Cardiac septum (tissue), 1 donor: ENCODE results near the gene FAM118B. TPM values are rescaled to one million over a fixed set of nuclear protein-coding genes. Genes with fewer than 3 reads are reported as not detected.
"Not testable (repeated sequence)": the region's sequence is repeated elsewhere in the genome, so short reads cannot be mapped to it uniquely, and the experiment has no call there.

Source experiments
- DNase-seq: peaks from one replicate; pipeline ENCODE4 v3.0.0-alpha.2; 2020; ENCODE audit warnings: low spot score
- intact Hi-C: fragments of 100-400 bp; cut with DNase I; formaldehyde crosslinking; loops from one replicate; pipeline ENCODE4 v1.14.0; 2022
- total RNA-seq: library from RNA; stranded (reverse); fragmentation: NEBNext Ultra II Directional; extraction: Animal tissue kit (Norgen Biotek cat#: 25700); gene quantifications from one replicate; pipeline ENCODE4 v1.2.1, GENCODE V29; 2021
- donor health status: DM: no; HTN: no; CAD: no.

FAM118B gene
- total RNA-seq, 1 donor from 2014 or later: 22.3 TPM

- intact Hi-C loops: loop anchor here (1.0 to 10.0 kb wide), 3 partner anchors 57 to 616 kb away; partner anchors contain the start of genes SRPRA, STT3A and TIRAP
- no peak for DNase-seq
Measured at GRCh38 chr11:126210871-126211235, 729 bp upstream of the FAM118B start.

GRCh38 chr11:126212089-126212660, 593 bp downstream of the FAM118B start:
- intact Hi-C loops: loop anchor here (5.0 to 10.0 kb wide), 2 partner anchors 70 to 617 kb away; partner anchors contain the start of genes STT3A and TIRAP

GRCh38 chr11:126214441-126214840, 2.9 kb downstream of the FAM118B start:
- intact Hi-C loops: loop anchor here (5.0 to 10.0 kb wide), 2 partner anchors 68 to 620 kb away; partner anchors contain the start of genes STT3A and TIRAP
- no peak for DNase-seq

More at GRCh38 chr11:126212089-126212660, 593 bp downstream of the FAM118B start:
- no peak for DNase-seq

GRCh38 chr11:126214841-126215240, 3.3 kb downstream of the FAM118B start:
- intact Hi-C loops: loop anchor here (5.0 to 10.0 kb wide), 2 partner anchors 67 to 620 kb away; partner anchors contain the start of genes STT3A and TIRAP
- no peak for DNase-seq

- DNase-seq: no peak
- intact Hi-C loops: loop anchor here (10.0 kb wide), 1 partner anchor 622 kb away; the partner anchor contains the start of gene STT3A
Measured at GRCh38 chr11:126216526-126217305, 5.1 kb downstream of the FAM118B start.

GRCh38 chr11:126217491-126217890, 5.9 kb downstream of the FAM118B start:
- intact Hi-C loops: loop anchor here (10.0 kb wide), 1 partner anchor 623 kb away; the partner anchor contains the start of gene STT3A
- no peak for DNase-seq

GRCh38 chr11:126219547-126219946, 8.0 kb downstream of the FAM118B start:
- no peak for DNase-seq
- intact Hi-C loops: loop anchor here (10.0 kb wide), 1 partner anchor 625 kb away; the partner anchor contains the start of gene STT3A

- intact Hi-C loops: no loop called here
- DNase-seq: no peak
Measured at GRCh38 chr11:126224647-126225294, 13.2 kb downstream of the FAM118B start.

- no peak for DNase-seq
Measured at GRCh38 chr11:126225295-126225665, 13.7 kb downstream of the FAM118B start.

GRCh38 chr11:126226334-126227084, 14.9 kb downstream of the FAM118B start:
- intact Hi-C loops: no loop called here
- DNase-seq: no peak

More at GRCh38 chr11:126225295-126225665, 13.7 kb downstream of the FAM118B start:
- intact Hi-C loops: no loop called here

GRCh38 chr11:126229858-126230540, 18.4 kb downstream of the FAM118B start:
- no peak for DNase-seq
- intact Hi-C loops: no loop called here

GRCh38 chr11:126231725-126232459, 20.3 kb downstream of the FAM118B start:
- intact Hi-C loops: no loop called here
- DNase-seq: no peak

GRCh38 chr11:126232683-126233082, 21.1 kb downstream of the FAM118B start:
- DNase-seq: no peak
- intact Hi-C loops: no loop called here

GRCh38 chr11:126233391-126233790, 21.8 kb downstream of the FAM118B start:
- intact Hi-C loops: no loop called here
- no peak for DNase-seq

- no peak for DNase-seq
- intact Hi-C loops: no loop called here
Measured at GRCh38 chr11:126246636-126247035, 35.1 kb downstream of the FAM118B start.

- intact Hi-C loops: no loop called here
- no peak for DNase-seq
Measured at GRCh38 chr11:126253265-126253664, 41.7 kb downstream of the FAM118B start.

- intact Hi-C loops: no loop called here
- DNase-seq: no peak
Measured at GRCh38 chr11:126254819-126255218, 43.2 kb downstream of the FAM118B start.

GRCh38 chr11:126255507-126255906, 43.9 kb downstream of the FAM118B start:
- DNase-seq, intact Hi-C loops: not testable (repeated sequence)
